MCF 10A (cell line): Measurements from ENCODE around the gene KCNJ10. TPM values are rescaled to one million over a fixed set of nuclear protein-coding genes. Genes with fewer than 3 reads are reported as not detected.

Experiments
- BruUV-seq: library from RNA; stranded (reverse); fragments of 400-500 nt; replicated peaks from 2 replicates; lab custom pipeline; 2021; lab: Mats Ljungman, UMichigan
- CTCF ChIA-PET: fragments of 300-600 bp; sonication (Branson Sonifier 250); formaldehyde crosslinking; extraction: SDS; loops from one replicate; lab custom pipeline; 2021; ENCODE audit warnings: antibody characterized with exemption, inconsistent platforms; lab: Yijun Ruan, JAX
- POLR2A ChIA-PET: fragments of 300-600, 350-650 bp; sonication (Branson Sonifier 250); formaldehyde crosslinking; extraction: SDS; loops from one replicate; lab custom pipeline; 2020; ENCODE audit warnings: antibody characterized with exemption, inconsistent platforms; lab: Yijun Ruan, JAX
- DNase-seq: peaks from one replicate; pipeline ENCODE4 v3.0.0-alpha.2; 2018; ENCODE audit not compliant: unreplicated experiment
- H3K27ac Mint-ChIP-seq: one replicate; pipeline ENCODE4 v1.8.0; 2022; ENCODE audit warnings: mild to moderate bottlenecking, low read depth, mixed read lengths; ENCODE audit not compliant: unreplicated experiment
- H3K27me3 Mint-ChIP-seq: one replicate; pipeline ENCODE4 v1.8.0; 2022; ENCODE audit warnings: mixed read lengths; ENCODE audit not compliant: insufficient read depth, unreplicated experiment
- H3K36me3 Mint-ChIP-seq: one replicate; pipeline ENCODE4 v1.8.0; 2022; ENCODE audit warnings: mild to moderate bottlenecking, moderate library complexity, mixed read lengths; ENCODE audit not compliant: insufficient read depth, unreplicated experiment
- H3K4me1 Mint-ChIP-seq: one replicate; pipeline ENCODE4 v1.8.0; 2022; ENCODE audit warnings: mixed read lengths; ENCODE audit not compliant: insufficient read depth, unreplicated experiment
- H3K4me3 Mint-ChIP-seq: one replicate; pipeline ENCODE4 v1.8.0; 2022; ENCODE audit warnings: mild to moderate bottlenecking, moderate library complexity, mixed read lengths; ENCODE audit not compliant: unreplicated experiment
- H3K9me3 Mint-ChIP-seq: one replicate; pipeline ENCODE4 v1.8.0; 2022; ENCODE audit warnings: mixed read lengths; ENCODE audit not compliant: unreplicated experiment
- CTCF ChIP-seq: fragments of 200-600 bp; IDR thresholded peaks from one replicate; pipeline ENCODE4 v1.8.0; 2022; ENCODE audit warnings: antibody characterized with exemption, mild to moderate bottlenecking; ENCODE audit not compliant: unreplicated experiment
- intact Hi-C: fragments of 100-400 bp; cut with micrococcal nuclease; formaldehyde crosslinking; loops from 2 replicates; pipeline ENCODE4 v1.14.1; 2022
- total RNA-seq: library from RNA; stranded (reverse); gene quantifications from 2 replicates; pipeline ENCODE4 v1.2.3, GENCODE V29; 2022

The KCNJ10 gene
- total RNA-seq, 1 experiment from 2014 or later: not detected

- Mint-ChIP-seq H3K36me3 (peaks cover 15% of the 10 kb centered on the region), H3K27me3 (no peaks in the 10 kb centered on the region), H3K27ac (no peak overlapping the region), H3K4me3 (no peak overlapping the region), H3K9me3 (no peaks in the 10 kb centered on the region), H3K4me1 (peaks cover 29% of the 10 kb centered on the region)
- CTCF ChIA-PET: interaction anchor here (0.5 to 37.7 kb wide), 6 partner anchors 9 to 286 kb away, joined by 3 to 1546 read pairs (median 22); partner anchors contain the start of genes KCNJ10 and KCNJ9
- BruUV-seq: no TSS peak
- intact Hi-C loops: loop anchor here (5.0 kb wide), 1 partner anchor 512 kb away; no protein-coding TSS in a partner anchor
- TF ChIP-seq CTCF: no peak
- no peak for DNase-seq
- POLR2A ChIA-PET: interaction anchor here (3.5 to 6.3 kb wide), 3 partner anchors 7 to 63 kb away, joined by 15 to 70 read pairs (median 23); partner anchors contain the start of gene PIGM
Observed at GRCh38 chr1:160094806-160095205, 24.8 kb upstream of the KCNJ10 start.

- intact Hi-C loops: no loop called here
Observed at GRCh38 chr1:160094291-160094625, 24.3 kb upstream of the KCNJ10 start.

GRCh38 chr1:160093624-160094290, 23.8 kb upstream of the KCNJ10 start:
- Mint-ChIP-seq H3K4me3 (no peak overlapping the region), H3K4me1 (peaks cover 23% of the 10 kb centered on the region), H3K36me3 (peaks cover 15% of the 10 kb centered on the region), H3K27me3 (no peaks in the 10 kb centered on the region), H3K27ac (no peak overlapping the region), H3K9me3 (no peaks in the 10 kb centered on the region)
- intact Hi-C loops: no loop called here
- no TSS peak for BruUV-seq
- TF ChIP-seq CTCF: no peak
- ChIA-PET POLR2A (interaction anchor here (0.6 to 6.3 kb wide), 3 partner anchors 8 to 113 kb away, joined by 4 to 70 read pairs (median 15); partner anchors contain the start of gene PIGM), CTCF (interaction anchor here (0.8 to 37.7 kb wide), 7 partner anchors 8 to 198 kb away, joined by 3 to 1546 read pairs (median 8); partner anchors contain the start of genes CASQ1, KCNJ10 and KCNJ9)
- no peak for DNase-seq

More at GRCh38 chr1:160094291-160094625, 24.3 kb upstream of the KCNJ10 start:
- BruUV-seq: no TSS peak
- no peak for TF ChIP-seq CTCF
- ChIA-PET CTCF (interaction anchor here (0.5 to 37.7 kb wide), 7 partner anchors 8 to 287 kb away, joined by 3 to 1546 read pairs (median 8); partner anchors contain the start of genes KCNJ10 and KCNJ9), POLR2A (interaction anchor here (0.6 to 6.3 kb wide), 3 partner anchors 9 to 113 kb away, joined by 4 to 70 read pairs (median 15); partner anchors contain the start of gene PIGM)
- Mint-ChIP-seq H3K9me3 (no peaks in the 10 kb centered on the region), H3K4me3 (no peak overlapping the region), H3K36me3 (peaks cover 15% of the 10 kb centered on the region), H3K4me1 (peaks cover 24% of the 10 kb centered on the region), H3K27me3 (no peaks in the 10 kb centered on the region), H3K27ac (no peak overlapping the region)
- DNase-seq: no peak

GRCh38 chr1:160093069-160093395, 23.1 kb upstream of the KCNJ10 start:
- ChIA-PET CTCF (interaction anchor here (1.0 to 37.7 kb wide), 3 partner anchors 34 to 159 kb away, joined by 5 to 1546 read pairs (median 8); partner anchors contain the start of genes KCNJ10 and KCNJ9), POLR2A (interaction anchor here (6.3 kb wide), 1 partner anchor 61 kb away, joined by 70 read pairs; the partner anchor contains the start of gene PIGM)
- H3K27ac Mint-ChIP-seq: no peak overlapping the region
- no peaks in the 10 kb centered on the region for H3K9me3 Mint-ChIP-seq
- intact Hi-C loops: no loop called here
- no peak overlapping the region for H3K4me3 Mint-ChIP-seq
- TF ChIP-seq CTCF: no peak
- no TSS peak for BruUV-seq
- no peaks in the 10 kb centered on the region for H3K27me3 Mint-ChIP-seq
- peaks cover 23% of the 10 kb centered on the region for H3K4me1 Mint-ChIP-seq
- no peak for DNase-seq
- peaks cover 15% of the 10 kb centered on the region for H3K36me3 Mint-ChIP-seq
